ENCODE results near the gene SH2D2A.

Gene SH2D2A

DNA sequence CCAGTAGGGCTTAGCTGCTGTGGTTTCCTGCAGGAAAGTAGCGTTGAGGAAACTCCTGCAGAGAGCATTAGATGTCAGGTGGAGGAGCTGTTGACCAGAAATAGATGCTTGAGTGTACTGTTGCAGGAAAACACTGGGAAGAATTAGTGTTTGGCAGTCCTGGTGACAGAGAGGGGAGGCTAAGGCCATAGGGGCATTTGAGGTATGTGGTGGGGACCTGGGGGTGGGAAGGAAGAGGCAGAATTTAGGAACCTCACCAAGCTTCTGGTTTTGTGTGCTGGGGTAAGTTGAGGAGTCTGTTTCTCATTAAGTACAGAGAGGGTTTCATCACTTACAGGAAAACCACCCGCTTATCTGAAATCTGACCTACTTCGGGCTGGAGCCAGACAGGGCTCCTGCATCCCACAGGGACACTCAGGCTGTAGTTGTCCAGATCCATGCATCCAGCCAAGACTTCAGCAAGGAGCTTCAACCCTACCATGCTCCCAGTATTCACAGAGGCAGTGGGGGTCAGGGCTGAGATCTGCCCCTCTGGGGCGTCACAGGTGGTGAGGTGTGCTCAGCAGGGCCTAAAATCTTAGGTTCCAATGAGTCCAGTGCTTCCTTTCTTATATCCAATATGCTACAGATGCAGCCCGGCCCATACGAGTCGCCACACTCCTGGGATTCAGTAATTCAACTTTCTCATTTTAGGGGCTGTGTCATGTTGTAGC, 15.1 kb downstream of the SH2D2A start:
- TF ChIP-seq, protein P1, sequence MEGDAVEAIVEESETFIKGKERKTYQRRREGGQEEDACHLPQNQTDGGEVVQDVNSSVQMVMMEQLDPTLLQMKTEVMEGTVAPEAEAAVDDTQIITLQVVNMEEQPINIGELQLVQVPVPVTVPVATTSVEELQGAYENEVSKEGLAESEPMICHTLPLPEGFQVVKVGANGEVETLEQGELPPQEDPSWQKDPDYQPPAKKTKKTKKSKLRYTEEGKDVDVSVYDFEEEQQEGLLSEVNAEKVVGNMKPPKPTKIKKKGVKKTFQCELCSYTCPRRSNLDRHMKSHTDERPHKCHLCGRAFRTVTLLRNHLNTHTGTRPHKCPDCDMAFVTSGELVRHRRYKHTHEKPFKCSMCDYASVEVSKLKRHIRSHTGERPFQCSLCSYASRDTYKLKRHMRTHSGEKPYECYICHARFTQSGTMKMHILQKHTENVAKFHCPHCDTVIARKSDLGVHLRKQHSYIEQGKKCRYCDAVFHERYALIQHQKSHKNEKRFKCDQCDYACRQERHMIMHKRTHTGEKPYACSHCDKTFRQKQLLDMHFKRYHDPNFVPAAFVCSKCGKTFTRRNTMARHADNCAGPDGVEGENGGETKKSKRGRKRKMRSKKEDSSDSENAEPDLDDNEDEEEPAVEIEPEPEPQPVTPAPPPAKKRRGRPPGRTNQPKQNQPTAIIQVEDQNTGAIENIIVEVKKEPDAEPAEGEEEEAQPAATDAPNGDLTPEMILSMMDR (IDR thresholded peaks at IDR 0.05; ENCODE audit: extremely low read depth, missing control alignments): no peak
- no peak for DNase-seq (ENCODE audit: low spot score)

- TF ChIP-seq, protein P1 (IDR thresholded peaks at IDR 0.05; ENCODE audit: extremely low read depth, missing control alignments): peak; percentile 63
- DNase-seq (ENCODE audit: low spot score): peak; percentile 63
Observed at GRCh38 chr1:156797212-156797871, 19.3 kb downstream of the SH2D2A start.

- no peak for DNase-seq (ENCODE audit: low spot score)
- TF ChIP-seq, protein P1 (IDR thresholded peaks at IDR 0.05; ENCODE audit: extremely low read depth, missing control alignments): no peak
Observed at GRCh38 chr1:156796340-156797097, 20.1 kb downstream of the SH2D2A start.

DNA sequence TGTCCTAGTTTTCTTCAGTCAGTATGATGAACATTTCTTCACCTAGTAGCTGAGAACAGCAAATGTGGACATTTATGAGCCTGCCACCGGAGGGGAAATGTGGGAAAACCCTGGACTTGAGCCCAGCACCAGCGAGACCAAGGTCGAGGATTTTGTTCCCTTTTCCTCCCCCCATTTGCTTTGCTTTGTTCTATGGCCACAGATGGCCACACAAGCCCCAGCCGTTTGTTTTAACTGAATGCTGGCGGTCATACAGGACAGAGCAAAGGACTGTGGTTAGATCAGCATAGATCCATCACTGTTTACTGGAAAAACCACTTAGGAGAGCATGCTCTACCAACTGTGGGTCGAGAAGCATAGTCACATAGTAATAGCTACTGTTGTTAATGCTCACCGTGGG, 20.9 kb downstream of the SH2D2A start:
- TF ChIP-seq, protein P1 (IDR thresholded peaks at IDR 0.05; ENCODE audit: extremely low read depth, missing control alignments): no peak
- no peak for DNase-seq (ENCODE audit: low spot score)

DNA sequence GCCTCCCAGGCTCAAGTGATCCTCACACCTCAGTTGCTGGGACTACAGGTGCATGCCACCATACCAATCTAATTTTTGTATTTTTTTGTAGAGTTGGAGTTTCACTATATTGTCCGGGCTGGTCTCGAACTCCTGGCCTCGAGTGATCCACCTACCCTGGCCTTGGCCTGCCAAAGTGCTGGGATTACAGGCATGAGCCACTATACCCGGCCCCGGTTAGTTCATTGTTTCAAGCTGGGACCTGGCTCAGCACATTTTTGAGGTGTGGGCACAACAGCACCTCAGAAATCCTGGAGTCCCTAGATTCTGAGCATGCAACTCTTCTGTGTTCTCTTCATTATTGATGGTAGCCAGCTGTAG, 21.3 kb downstream of the SH2D2A start:
- TF ChIP-seq, protein P1 (IDR thresholded peaks at IDR 0.05; ENCODE audit: extremely low read depth, missing control alignments): no peak
- no peak for DNase-seq (ENCODE audit: low spot score)

DNA sequence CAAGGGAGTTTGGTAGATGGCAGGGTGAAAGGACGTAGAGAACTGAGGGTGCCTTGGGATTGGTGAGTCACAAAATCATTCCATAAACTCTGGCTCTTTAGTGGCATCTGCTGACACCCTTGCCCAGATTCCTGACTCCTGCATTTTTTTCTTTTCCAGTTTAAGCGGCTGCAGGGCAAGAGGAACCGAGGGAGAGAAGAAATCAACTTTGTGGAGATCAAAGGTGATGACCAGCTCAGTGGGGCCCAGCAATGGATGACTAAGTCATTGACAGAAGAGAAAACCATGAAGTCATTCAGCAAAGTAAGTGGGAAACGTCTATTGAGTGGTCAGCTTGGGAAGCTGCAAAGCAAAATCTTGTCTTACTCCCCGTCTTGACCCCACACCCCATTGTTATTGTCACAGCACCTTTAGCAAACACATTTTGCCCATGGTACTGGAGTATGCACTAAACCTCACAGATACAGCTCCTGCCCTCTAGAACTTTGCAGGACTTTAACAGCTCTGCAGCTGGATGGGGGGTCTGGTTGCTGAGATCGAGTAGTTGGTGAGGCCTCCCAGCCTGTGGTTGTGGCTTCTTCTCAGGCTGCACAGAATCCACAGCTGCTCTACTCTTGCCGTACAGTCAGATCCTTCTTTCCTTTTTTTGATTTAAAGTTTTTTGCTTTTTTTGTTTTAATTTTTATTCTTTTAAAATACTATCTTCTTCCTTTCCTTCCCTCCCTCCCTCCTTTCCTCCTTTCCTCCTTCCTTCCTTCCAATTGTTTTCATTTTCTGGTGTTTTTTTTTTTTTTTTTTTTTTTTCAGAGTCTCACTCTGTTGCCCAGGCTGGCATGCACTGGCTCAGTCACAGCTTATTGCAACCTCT, 21.9 kb downstream of the SH2D2A start:
- DNase-seq (ENCODE audit: low spot score): no peak
- TF ChIP-seq, protein P1 (IDR thresholded peaks at IDR 0.05; ENCODE audit: extremely low read depth, missing control alignments): no peak
